Activated CD8-positive, alpha-beta memory T cell treated with anti-CD3 and anti-CD28 coated beads, Interleukin-2, amount 50 U/mL, for 48 hours (primary cell): ENCODE data around the gene SCUBE1.

Source experiments
- DNase-seq: peaks from one replicate; pipeline ENCODE4 v3.0.0-alpha.2; 2020

The SCUBE1 gene

DNA sequence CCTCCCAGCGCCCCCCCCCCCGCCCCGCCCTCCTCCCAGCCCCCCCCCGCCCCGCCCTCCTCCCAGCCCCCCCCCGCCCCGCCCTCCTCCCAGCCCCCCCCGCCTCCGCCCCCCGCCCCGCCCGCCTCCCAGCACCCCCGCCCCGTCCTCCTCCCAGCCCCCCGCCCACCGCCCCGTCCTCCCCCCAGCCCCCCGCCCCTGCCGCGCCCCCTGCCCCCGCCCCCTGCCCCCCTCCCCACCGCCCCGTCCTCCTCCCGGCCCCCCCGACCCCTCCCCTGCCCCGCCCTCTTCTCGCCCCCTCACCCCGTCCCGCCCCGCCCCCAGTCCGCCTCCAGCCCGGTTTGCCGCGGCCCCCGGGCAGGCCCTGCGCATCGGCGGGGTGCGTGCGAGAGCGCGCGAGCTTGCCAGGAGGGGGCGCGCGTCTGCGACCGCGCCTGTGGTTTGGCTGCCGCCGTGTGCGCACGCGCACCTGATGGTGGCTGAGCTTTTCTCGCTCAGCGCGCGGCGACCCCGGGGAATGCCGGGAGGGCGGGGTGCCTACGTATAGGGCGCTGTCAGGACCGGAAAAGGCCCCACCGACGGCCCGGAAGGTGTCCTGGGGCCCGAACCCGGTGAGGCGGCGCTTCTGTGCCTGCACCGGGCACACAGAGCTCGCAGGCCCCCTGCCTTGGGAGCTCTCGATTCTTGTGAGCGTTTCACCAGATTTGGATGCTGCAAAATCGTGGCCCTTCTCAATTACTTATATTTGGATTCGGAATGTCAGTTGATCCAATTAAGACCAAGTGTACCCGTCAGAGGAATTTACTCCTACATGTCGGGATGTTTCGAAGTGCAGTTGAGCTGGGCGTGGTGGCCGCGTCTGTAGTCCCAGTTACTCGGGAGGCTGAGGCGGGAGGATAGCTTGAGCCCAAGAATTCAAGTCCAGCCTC is 155.7 kb downstream of the SCUBE1 start:
- DNase-seq = peak; percentile 98

- DNase-seq = peak; percentile 79
These were observed 156.7 kb downstream of the SCUBE1 start, which contains the start of gene TTLL12 for GRCh38 chr22:43186272-43187170. TTLL12 (minus strand) TSS chr22:43187134; CDS start chr22:43187069, 65 bp downstream.

DNA sequence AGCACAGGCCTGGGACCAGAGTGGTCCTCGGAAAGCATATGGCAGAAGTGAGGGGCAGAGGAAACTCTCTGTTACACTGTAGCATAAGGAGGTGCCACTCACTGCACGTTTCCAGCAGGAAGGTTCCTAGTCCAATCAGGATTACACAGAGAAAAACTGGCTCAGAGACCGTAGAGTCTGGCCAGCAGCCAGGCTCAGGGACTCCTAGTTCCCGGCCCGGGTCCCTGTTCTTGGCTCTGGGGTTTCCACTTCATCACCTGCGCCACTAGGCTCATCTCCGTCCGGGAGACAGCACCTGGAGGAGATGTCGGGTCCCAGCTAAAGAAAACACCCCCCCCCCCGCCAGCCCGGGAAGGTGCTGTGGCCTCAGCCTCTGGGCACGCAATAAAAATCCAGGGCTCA is 157.3 kb downstream of the SCUBE1 start:
- DNase-seq = no peak

- no peak for DNase-seq
These were observed 159.5 kb downstream of the SCUBE1 start for GRCh38 chr22:43183496-43184277.

- DNase-seq = no peak
These were observed 160.4 kb downstream of the SCUBE1 start for GRCh38 chr22:43182726-43183125.

DNA sequence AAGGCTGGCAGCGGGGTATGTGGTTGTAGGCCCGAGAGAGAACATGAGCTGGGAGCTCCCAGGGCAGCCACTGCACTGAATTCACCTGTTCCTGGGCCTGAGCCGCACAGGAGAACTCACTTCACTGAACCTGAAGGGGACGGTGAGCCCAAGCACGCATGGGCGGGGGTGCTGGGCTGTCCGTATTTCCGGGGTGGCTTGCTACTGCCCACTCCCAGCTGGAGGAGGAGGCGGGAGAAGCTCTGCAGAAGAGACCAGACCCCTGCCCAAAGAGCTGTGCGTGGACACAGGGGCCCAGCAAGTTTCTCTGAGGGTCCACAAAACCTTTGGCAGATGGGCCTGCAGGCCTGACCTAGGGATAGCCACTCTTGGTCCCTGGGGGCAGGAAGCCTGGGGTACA is 161.1 kb downstream of the SCUBE1 start:
- DNase-seq = no peak

- DNase-seq = no peak
These were observed 161.7 kb downstream of the SCUBE1 start for GRCh38 chr22:43181321-43182076.

DNA sequence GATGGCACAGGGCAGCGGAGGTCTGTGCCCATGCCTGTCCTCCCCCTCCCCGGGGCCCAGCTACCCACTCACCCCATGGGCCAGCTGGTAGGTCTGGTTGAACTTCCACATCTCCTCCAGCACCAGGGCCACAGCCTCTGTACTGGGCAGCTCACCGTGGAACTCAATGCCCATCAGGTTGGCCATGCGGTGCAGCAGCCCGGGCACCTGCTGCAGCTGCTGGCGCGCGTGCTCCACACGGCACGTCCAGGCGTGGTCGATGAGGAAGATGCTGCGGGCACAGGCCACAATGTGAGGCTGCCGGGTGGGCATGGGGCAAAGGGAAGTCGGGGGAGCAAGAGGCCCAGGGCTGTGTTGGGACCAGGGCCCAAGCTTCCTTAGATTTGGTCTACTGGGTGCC is 162.5 kb downstream of the SCUBE1 start:
- DNase-seq = no peak

GRCh38 chr22:43179911-43180195 is 163.3 kb downstream of the SCUBE1 start:
- DNase-seq = no peak

GRCh38 chr22:43179146-43179910 is 163.8 kb downstream of the SCUBE1 start:
- no peak for DNase-seq

DNA sequence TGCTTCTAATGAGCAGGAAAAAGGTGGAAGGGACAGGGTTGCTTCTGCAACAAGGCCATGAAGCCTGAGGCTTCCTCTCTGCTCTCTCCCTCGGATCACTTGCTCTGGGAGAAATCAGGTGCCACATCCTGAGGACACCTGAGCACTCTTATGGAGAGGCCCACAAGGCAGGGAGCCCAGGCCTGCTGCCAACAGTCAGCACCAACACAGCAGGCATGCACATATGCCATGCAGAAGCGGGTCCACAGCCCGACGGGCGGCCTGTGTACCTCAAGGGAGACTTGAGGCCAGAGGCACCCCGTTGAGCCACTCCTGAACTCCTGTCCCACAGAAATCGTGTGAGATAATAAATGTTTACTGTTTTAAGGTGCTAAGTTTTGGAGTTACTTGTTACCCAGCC is 165.7 kb downstream of the SCUBE1 start:
- DNase-seq = no peak

DNA sequence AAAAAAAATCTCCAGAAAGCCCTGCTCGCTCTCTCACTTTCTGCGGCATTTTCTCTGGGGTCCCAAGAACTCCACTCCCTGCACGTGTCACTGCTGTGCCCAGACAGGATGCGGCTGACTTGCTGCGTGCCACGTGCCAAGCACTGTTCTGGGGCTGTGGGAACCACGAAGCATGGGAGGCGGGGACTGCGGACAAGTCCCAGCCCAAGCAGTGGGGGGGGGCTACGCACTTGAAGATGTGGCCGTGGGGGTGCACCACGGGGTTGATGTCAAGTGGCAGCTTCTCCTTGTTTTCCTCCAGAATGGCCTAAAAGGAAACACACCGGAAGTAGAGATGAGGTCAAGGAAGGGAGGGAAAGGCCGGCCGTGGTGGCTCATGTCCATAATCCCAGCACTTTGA is 167.1 kb downstream of the SCUBE1 start:
- no peak for DNase-seq

DNA sequence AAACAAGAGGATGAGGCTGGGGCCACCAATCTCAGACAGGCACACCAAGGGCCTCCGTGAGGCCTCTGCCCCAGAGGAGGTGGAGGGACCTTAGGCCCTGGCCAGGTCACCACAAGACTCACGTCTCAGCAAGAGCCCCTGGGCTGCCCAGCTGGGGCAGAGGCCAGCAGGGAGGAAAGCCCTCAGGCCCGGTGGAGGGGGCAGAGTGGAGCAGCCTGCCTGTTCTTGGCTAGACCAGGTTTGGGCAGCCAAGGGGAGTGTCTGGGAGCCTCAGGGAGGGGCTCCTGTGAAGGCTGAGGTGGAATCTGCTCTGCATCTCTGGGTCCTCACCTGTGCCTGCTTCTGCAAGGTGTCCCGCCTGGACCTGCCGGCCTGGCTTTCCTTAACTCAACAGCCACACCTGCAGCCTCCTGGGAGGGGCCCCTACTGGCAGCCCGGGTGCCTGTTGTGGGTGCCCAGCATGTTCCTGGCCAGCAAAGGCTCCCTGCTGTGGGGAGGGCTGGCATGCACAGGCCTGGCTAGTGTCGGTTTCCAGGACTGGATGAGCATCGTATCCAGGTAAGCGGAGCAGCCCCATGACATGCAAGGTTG is 168.1 kb downstream of the SCUBE1 start:
- no peak for DNase-seq

DNA sequence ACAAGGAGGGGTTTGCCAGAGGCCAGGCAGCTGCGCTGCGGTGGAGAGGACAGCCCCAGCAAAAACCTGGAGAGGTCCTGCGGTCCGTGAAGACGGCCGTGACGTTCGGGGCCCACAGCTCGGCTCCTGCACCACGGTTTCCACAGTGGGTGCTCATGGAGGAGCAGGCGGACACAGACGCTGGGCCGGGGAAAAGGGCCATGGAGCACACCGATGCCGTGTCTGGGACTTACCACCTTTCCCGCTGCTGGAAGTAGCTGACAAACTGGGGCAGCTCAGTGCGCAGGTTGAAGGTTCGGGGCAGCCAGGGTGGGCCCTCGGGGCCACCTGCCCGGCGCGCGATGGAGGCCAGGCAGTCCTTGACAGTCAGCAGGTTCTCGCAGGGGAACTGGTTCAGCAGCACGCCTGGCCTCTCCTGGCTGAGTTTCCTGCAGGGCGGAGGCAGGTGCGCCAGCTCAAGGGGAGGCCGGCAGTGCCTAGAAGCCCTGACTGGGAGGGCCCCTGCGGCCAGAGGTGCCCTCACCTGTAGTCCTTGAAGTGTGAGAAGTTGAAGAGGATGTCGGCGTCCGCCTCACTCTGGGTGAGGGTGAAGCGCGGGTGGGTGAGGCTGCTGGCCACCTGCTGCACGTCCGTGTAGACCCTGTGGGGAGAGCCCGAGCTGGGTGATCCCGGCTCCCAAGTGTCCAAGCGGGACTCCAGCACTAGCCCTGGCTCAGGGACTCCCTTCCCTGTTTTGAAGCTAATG is 169.0 kb downstream of the SCUBE1 start:
- no peak for DNase-seq

DNA sequence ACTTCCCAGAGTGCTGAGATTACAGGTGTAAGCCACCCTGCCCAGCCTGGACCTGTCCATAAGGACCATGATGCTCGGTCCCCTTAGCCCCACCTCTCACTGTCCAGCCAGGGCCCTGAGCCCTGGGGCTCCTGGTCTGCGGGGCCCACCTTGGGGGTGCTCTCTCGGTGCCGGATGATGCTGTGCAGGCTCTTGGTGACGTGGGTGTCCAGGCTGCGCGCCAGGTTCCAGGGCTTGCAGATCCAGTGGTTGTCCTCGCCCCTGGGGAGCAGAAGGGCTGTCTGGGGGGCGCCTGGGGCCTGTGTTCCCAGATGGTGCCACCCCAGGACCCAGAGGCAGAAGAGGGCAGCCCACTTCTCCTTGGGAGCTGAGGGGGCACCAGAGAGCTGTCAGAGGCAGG is 169.6 kb downstream of the SCUBE1 start:
- DNase-seq = no peak

- DNase-seq = no peak
These were observed 171.0 kb downstream of the SCUBE1 start for GRCh38 chr22:43172191-43172590.

DNA sequence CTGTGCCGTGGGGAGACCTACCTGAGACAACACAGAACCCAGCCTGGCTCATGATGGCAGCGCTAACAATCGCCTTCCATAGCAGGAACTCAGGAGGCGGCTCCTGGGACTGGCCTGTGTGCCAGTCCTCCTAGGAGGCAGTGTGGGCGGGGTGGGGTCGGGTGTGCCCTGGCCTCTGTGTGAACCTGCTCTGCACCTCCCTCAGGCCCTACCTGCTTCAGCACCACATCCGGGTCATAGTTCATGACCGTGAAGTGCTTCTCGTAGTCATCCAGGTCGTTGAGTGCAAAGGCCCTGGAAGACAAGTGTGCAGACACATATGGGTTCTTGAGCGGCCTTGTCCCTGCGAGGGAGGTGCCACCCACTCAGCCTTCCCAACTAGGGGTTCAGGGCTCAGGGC is 171.6 kb downstream of the SCUBE1 start:
- no peak for DNase-seq

GRCh38 chr22:43171019-43171491 is 172.1 kb downstream of the SCUBE1 start:
- DNase-seq = no peak

- DNase-seq = no peak
These were observed 173.1 kb downstream of the SCUBE1 start for GRCh38 chr22:43170131-43170480.
